Measurements from ENCODE around the gene PDCD6IP. TPM values are rescaled to one million over a fixed set of nuclear protein-coding genes. Genes with fewer than 3 reads are reported as not detected.

Gene PDCD6IP
- total RNA-seq, 1 donor from 2014 or later = 203 TPM

DNA sequence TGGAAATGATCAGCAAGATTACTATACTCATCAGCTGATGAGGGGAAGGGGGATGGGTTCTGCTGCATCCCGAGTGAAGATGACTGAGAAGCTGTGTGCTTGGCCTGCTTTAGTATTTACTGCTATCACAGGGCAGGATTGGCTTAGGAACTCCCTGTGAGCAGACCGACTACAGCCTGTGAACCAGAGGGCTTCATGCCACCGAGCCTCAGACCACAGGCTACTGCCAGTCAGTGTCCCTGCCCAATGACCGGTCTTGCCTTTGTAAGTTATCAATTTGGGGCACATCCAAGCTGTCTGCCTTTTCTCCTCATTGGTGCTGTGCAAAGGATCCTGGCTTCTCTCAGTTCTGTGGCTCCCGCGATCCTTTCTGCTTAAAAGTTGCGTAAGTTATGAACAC, 71.5 kb downstream of the PDCD6IP start:
- Mint-ChIP-seq H3K36me3 (ENCODE audit: low read depth, unreplicated experiment) (peaks cover 7% of the 10 kb centered on the region), H3K27me3 (ENCODE audit: low read depth, unreplicated experiment) (no peaks in the 10 kb centered on the region), H3K4me3 (ENCODE audit: unreplicated experiment) (no peak overlapping the region), H3K9me3 (ENCODE audit: unreplicated experiment) (no peaks in the 10 kb centered on the region), H3K4me1 (ENCODE audit: low read depth, unreplicated experiment) (peaks cover 4% of the 10 kb centered on the region), H3K27ac (ENCODE audit: unreplicated experiment) (no peak overlapping the region)
- TF ChIP-seq EZH2 (IDR thresholded peaks at IDR 0.05; ENCODE audit: insufficient read depth, low read length) = no peak
- TF ChIP-seq, protein P1, sequence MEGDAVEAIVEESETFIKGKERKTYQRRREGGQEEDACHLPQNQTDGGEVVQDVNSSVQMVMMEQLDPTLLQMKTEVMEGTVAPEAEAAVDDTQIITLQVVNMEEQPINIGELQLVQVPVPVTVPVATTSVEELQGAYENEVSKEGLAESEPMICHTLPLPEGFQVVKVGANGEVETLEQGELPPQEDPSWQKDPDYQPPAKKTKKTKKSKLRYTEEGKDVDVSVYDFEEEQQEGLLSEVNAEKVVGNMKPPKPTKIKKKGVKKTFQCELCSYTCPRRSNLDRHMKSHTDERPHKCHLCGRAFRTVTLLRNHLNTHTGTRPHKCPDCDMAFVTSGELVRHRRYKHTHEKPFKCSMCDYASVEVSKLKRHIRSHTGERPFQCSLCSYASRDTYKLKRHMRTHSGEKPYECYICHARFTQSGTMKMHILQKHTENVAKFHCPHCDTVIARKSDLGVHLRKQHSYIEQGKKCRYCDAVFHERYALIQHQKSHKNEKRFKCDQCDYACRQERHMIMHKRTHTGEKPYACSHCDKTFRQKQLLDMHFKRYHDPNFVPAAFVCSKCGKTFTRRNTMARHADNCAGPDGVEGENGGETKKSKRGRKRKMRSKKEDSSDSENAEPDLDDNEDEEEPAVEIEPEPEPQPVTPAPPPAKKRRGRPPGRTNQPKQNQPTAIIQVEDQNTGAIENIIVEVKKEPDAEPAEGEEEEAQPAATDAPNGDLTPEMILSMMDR (IDR thresholded peaks at IDR 0.05; ENCODE audit: insufficient read depth, low read depth, low read length) = no peak
- Histone ChIP-seq H3K9me3 (ENCODE audit: insufficient read depth, low read depth, low read length) (no peaks in the 10 kb centered on the region), H3K27ac (ENCODE audit: low read depth, low read length) (no peak overlapping the region), H3K27me3 (ENCODE audit: insufficient read depth, low read length) (no peaks in the 10 kb centered on the region), H3K36me3 (ENCODE audit: insufficient read depth, low read length) (peaks cover 18% of the 10 kb centered on the region), H3K4me2 (ENCODE audit: low read length) (no peak overlapping the region), H2AFZ (ENCODE audit: low read depth, low read length) (no peak overlapping the region), H3K4me3 (ENCODE audit: insufficient read depth, low read depth, low read length) (no peak overlapping the region), H3K79me2 (ENCODE audit: insufficient read depth, low read length) (no peaks in the 10 kb centered on the region), H3K4me1 (ENCODE audit: insufficient read depth, low read length) (no peaks in the 10 kb centered on the region), H4K20me1 (ENCODE audit: insufficient read depth, low read length) (no peaks in the 10 kb centered on the region), H3K9ac (ENCODE audit: low read length) (no peak overlapping the region)
- no peak for DNase-seq (ENCODE audit: low read depth)
- no peak for FAIRE-seq

DNA sequence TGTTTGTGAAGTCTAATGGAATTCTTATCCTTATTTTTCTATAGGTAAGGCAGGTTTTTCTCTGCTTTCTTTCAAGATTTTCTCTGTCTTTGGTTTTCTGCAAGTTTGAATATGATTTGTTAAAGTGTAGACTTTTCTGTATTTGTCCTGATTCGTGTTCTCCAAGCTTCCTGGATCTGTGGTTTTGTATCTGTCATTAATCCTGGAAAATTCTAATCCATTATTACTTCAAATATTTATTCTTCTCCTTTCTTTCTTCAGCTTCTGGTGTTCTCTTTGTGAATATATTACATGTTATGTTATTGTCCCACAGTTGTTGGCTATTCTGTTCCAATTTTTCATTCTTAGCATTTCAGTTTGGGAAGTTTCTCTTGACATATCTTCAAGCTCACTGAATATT, 76.4 kb downstream of the PDCD6IP start:
- H3K4me1 Mint-ChIP-seq (ENCODE audit: low read depth, unreplicated experiment) = peaks cover 3% of the 10 kb centered on the region
- Histone ChIP-seq H3K79me2 (ENCODE audit: insufficient read depth, low read length) (no peaks in the 10 kb centered on the region), H3K36me3 (ENCODE audit: insufficient read depth, low read length) (peaks cover 4% of the 10 kb centered on the region), H3K27ac (ENCODE audit: low read depth, low read length) (no peak overlapping the region), H3K4me1 (ENCODE audit: insufficient read depth, low read length) (no peaks in the 10 kb centered on the region), H4K20me1 (ENCODE audit: insufficient read depth, low read length) (no peaks in the 10 kb centered on the region), H3K4me2 (ENCODE audit: low read length) (no peak overlapping the region), H3K4me3 (ENCODE audit: insufficient read depth, low read depth, low read length) (no peak overlapping the region), H3K27me3 (ENCODE audit: insufficient read depth, low read length) (no peaks in the 10 kb centered on the region), H3K9ac (ENCODE audit: low read length) (no peak overlapping the region), H3K9me3 (ENCODE audit: insufficient read depth, low read depth, low read length) (no peaks in the 10 kb centered on the region), H2AFZ (ENCODE audit: low read depth, low read length) (no peak overlapping the region)
- TF ChIP-seq, protein P1 (IDR thresholded peaks at IDR 0.05; ENCODE audit: insufficient read depth, low read depth, low read length) = no peak
- TF ChIP-seq EZH2 (IDR thresholded peaks at IDR 0.05; ENCODE audit: insufficient read depth, low read length) = no peak
- no peak overlapping the region for H3K4me3 Mint-ChIP-seq (ENCODE audit: unreplicated experiment)
- no peak overlapping the region for H3K27ac Mint-ChIP-seq (ENCODE audit: unreplicated experiment)
- no peaks in the 10 kb centered on the region for H3K9me3 Mint-ChIP-seq (ENCODE audit: unreplicated experiment)
- FAIRE-seq (no peak), DNase-seq (ENCODE audit: low read depth) (no peak)
- H3K36me3 Mint-ChIP-seq (ENCODE audit: low read depth, unreplicated experiment) = peaks cover 1% of the 10 kb centered on the region
- no peaks in the 10 kb centered on the region for H3K27me3 Mint-ChIP-seq (ENCODE audit: low read depth, unreplicated experiment)

DNA sequence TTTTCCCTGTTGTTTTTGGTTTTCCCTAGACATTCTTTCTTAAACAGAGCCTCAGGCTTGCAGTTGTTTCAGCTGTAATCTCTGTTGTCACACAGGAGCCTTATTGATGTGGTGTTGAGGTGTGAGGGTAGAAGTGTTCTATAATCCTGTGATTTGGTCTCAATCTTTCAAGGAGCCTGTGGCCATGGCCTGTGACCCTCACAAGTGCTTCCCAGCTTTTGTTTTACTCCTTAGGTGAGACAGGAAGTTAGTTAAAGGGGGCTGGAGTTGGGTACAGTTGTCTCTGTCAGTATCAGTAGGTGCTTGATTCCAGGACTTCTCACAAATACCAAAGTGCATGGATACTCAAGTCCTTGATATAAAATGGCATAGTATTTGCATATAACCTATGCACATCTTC, 77.2 kb downstream of the PDCD6IP start:
- no peak for TF ChIP-seq EZH2 (IDR thresholded peaks at IDR 0.05; ENCODE audit: insufficient read depth, low read length)
- TF ChIP-seq, protein P1 (IDR thresholded peaks at IDR 0.05; ENCODE audit: insufficient read depth, low read depth, low read length) = no peak
- H3K79me2 ChIP-seq (ENCODE audit: insufficient read depth, low read length) = no peaks in the 10 kb centered on the region
- no peak overlapping the region for H3K4me3 ChIP-seq (ENCODE audit: insufficient read depth, low read depth, low read length)
- Mint-ChIP-seq H3K4me1 (ENCODE audit: low read depth, unreplicated experiment) (peaks cover 3% of the 10 kb centered on the region), H3K9me3 (ENCODE audit: unreplicated experiment) (no peaks in the 10 kb centered on the region), H3K36me3 (ENCODE audit: low read depth, unreplicated experiment) (peaks cover 1% of the 10 kb centered on the region), H3K4me3 (ENCODE audit: unreplicated experiment) (no peak overlapping the region), H3K27ac (ENCODE audit: unreplicated experiment) (no peak overlapping the region), H3K27me3 (ENCODE audit: low read depth, unreplicated experiment) (no peaks in the 10 kb centered on the region)
- no peak for FAIRE-seq
- H3K36me3 ChIP-seq (ENCODE audit: insufficient read depth, low read length) = no peaks in the 10 kb centered on the region
- H4K20me1 ChIP-seq (ENCODE audit: insufficient read depth, low read length) = no peaks in the 10 kb centered on the region
- H3K9ac ChIP-seq (ENCODE audit: low read length) = no peak overlapping the region
- no peak overlapping the region for H2AFZ ChIP-seq (ENCODE audit: low read depth, low read length)
- H3K27ac ChIP-seq (ENCODE audit: low read depth, low read length) = no peak overlapping the region
- no peaks in the 10 kb centered on the region for H3K9me3 ChIP-seq (ENCODE audit: insufficient read depth, low read depth, low read length)
- H3K4me1 ChIP-seq (ENCODE audit: insufficient read depth, low read length) = no peaks in the 10 kb centered on the region
- no peak for DNase-seq (ENCODE audit: low read depth)
- H3K4me2 ChIP-seq (ENCODE audit: low read length) = no peak overlapping the region
- no peaks in the 10 kb centered on the region for H3K27me3 ChIP-seq (ENCODE audit: insufficient read depth, low read length)

Measured in astrocyte (in vitro differentiated cells and primary cell).